Endodermal cell (in vitro differentiated cells): Measurements from ENCODE around the gene PYROXD2. TPM values are rescaled to one million over a fixed set of nuclear protein-coding genes. Genes with fewer than 3 reads are reported as not detected.

Experiments
- DNase-seq: peaks from one replicate; pipeline ENCODE4 v3.0.0-alpha.2; 2017
- H3K27ac ChIP-seq: 2 replicates; pipeline ENCODE4 v1.5.1; 2013; ENCODE audit warnings: mild to moderate bottlenecking, low read depth, low read length, moderate library complexity
- H3K27me3 ChIP-seq: 2 replicates; pipeline ENCODE4 v1.6.1; 2013; ENCODE audit warnings: mild to moderate bottlenecking, low read length, moderate library complexity; ENCODE audit not compliant: insufficient read depth, control insufficient read depth, poor library complexity, severe bottlenecking
- H3K36me3 ChIP-seq: 2 replicates; pipeline ENCODE4 v1.7.0; 2013; ENCODE audit warnings: mild to moderate bottlenecking, low read length, moderate library complexity; ENCODE audit not compliant: control insufficient read depth, insufficient read depth
- H3K4me1 ChIP-seq: one replicate; pipeline ENCODE4 v1.7.0; 2013; ENCODE audit warnings: low read length; ENCODE audit not compliant: control insufficient read depth, insufficient read depth
- H3K4me3 ChIP-seq: 2 replicates; pipeline ENCODE4 v1.5.1; 2013; ENCODE audit warnings: mild to moderate bottlenecking, low read length, moderate library complexity
- H3K9ac ChIP-seq: 2 replicates; pipeline ENCODE4 v1.6.1; 2013; ENCODE audit warnings: mild to moderate bottlenecking, low read length, moderate library complexity; ENCODE audit not compliant: poor library complexity, severe bottlenecking; ENCODE audit errors: extremely low read depth
- H3K9me3 ChIP-seq: 2 replicates; pipeline ENCODE4 v1.6.1; 2013; ENCODE audit warnings: mild to moderate bottlenecking, low read length, moderate library complexity; ENCODE audit not compliant: control insufficient read depth
- H3K27ac Mint-ChIP-seq: 2 replicates; pipeline ENCODE4 v1.8.0; 2020; ENCODE audit warnings: mixed read lengths
- H3K27me3 Mint-ChIP-seq: 2 replicates; pipeline ENCODE4 v1.8.0; 2021; ENCODE audit warnings: mild to moderate bottlenecking, mixed read lengths; ENCODE audit not compliant: insufficient read depth
- H3K36me3 Mint-ChIP-seq: 2 replicates; pipeline ENCODE4 v1.8.0; 2020; ENCODE audit warnings: low read depth, mixed read lengths
- H3K4me1 Mint-ChIP-seq: 2 replicates; pipeline ENCODE4 v1.8.0; 2020; ENCODE audit warnings: mixed read lengths
- H3K4me3 Mint-ChIP-seq: 2 replicates; pipeline ENCODE4 v1.8.0; 2020; ENCODE audit warnings: mild to moderate bottlenecking, moderate library complexity, mixed read lengths
- H3K9me3 Mint-ChIP-seq: 2 replicates; pipeline ENCODE4 v1.8.0; 2020; ENCODE audit warnings: mild to moderate bottlenecking, mixed read lengths
- WGBS, 2 experiments: methylation state at CpG; one replicate each; pipeline versions ENCODE4 v1.1.5 to v1.1.7; 2013; ENCODE audit warnings: missing lambda C conversion rate in 2 of 2, mixed read lengths in 1 of 2; ENCODE audit not compliant: insufficient coverage in 1 of 2, insufficient read length in 1 of 2; 5-methylcytosine and 5-hydroxymethylcytosine counted together
- microRNA-seq: library from miRNA; unstranded; fragments of <30 nt; microRNA quantifications from one replicate; pipeline ENCODE4 v1.2.0, GENCODE V29; 2020; ENCODE audit warnings: borderline microRNAs expressed
- total RNA-seq, 2 donors: library from RNA; stranded (reverse); fragmentation: NEBNext Ultra II Directional in 1 of 2; extraction: Animal tissue kit (Norgen Biotek cat#: 25700) in 1 of 2; gene quantifications; 2 replicates in 1 of 2; 3 replicates in 1 of 2; pipeline ENCODE4 v1.2.1, GENCODE V29; 2021
- TF ChIP-seq, protein P1 (sequence below): fragments of 200-600 bp; sonication (generic); conservative IDR thresholded peaks from 2 replicates; pipeline ENCODE4 v1.5.0; 2021; ENCODE audit warnings: antibody characterized with exemption, mild to moderate bottlenecking

PYROXD2 gene
- total RNA-seq, 2 donors from 2014 or later: 9.2 to 9.5 TPM

DNA sequence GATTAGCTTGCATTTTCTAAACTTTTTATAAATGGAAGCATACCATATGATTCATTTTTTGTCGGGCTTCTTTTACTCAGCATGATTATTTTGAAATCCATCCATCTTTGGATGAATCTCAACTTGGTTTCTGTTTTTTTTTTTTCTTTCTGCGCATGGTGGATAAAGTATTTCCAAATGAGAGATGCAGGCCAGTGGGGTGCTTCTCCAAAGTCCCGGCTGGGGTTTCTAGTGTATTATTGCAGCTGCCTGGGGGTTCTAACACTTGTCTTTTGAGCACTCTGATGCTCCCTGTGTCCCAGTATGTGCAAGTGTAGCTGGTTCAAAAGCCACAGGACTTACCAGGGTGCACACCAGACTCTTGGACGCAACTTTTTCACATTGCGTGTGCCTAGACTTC, 76.1 kb downstream of the PYROXD2 start:
- no peaks in the 10 kb centered on the region for H3K36me3 Mint-ChIP-seq
- Histone ChIP-seq H3K9ac (no peak overlapping the region), H3K27me3 (no peaks in the 10 kb centered on the region), H3K4me3 (no peak overlapping the region), H3K9me3 (no peaks in the 10 kb centered on the region), H3K36me3 (no peaks in the 10 kb centered on the region), H3K27ac (no peak overlapping the region), H3K4me1 (no peaks in the 10 kb centered on the region)
- H3K27ac Mint-ChIP-seq: no peak overlapping the region
- no peaks in the 10 kb centered on the region for H3K27me3 Mint-ChIP-seq
- H3K9me3 Mint-ChIP-seq: no peaks in the 10 kb centered on the region
- no peaks in the 10 kb centered on the region for H3K4me1 Mint-ChIP-seq
- no peak for DNase-seq
- no peak overlapping the region for H3K4me3 Mint-ChIP-seq
- WGBS, 2 experiments: 88 to 94% methylated on average over 5 of the region's 5 CpGs
- TF ChIP-seq, protein P1, sequence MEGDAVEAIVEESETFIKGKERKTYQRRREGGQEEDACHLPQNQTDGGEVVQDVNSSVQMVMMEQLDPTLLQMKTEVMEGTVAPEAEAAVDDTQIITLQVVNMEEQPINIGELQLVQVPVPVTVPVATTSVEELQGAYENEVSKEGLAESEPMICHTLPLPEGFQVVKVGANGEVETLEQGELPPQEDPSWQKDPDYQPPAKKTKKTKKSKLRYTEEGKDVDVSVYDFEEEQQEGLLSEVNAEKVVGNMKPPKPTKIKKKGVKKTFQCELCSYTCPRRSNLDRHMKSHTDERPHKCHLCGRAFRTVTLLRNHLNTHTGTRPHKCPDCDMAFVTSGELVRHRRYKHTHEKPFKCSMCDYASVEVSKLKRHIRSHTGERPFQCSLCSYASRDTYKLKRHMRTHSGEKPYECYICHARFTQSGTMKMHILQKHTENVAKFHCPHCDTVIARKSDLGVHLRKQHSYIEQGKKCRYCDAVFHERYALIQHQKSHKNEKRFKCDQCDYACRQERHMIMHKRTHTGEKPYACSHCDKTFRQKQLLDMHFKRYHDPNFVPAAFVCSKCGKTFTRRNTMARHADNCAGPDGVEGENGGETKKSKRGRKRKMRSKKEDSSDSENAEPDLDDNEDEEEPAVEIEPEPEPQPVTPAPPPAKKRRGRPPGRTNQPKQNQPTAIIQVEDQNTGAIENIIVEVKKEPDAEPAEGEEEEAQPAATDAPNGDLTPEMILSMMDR: no peak

DNA sequence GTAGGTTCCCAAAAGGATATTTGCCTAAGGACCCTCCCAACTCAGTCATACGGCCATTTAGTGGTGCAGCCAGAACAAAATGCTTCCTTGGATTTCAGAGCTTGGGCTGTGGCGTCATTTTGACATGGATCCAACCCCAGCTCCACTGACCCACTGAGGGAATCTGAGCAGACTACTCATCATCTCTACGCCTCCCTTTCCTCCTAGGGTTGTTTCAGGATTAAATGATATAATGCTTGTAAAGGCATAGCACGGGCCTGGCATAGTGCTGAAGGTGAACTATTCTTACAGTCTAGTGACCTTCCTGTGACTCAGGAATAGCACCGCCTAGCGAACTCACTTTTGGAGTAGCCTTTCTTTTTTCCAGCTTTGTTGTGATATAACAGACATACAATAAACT, 76.7 kb downstream of the PYROXD2 start:
- Histone ChIP-seq H3K4me3 (no peak overlapping the region), H3K27ac (no peak overlapping the region), H3K9ac (no peak overlapping the region), H3K9me3 (no peaks in the 10 kb centered on the region), H3K27me3 (no peaks in the 10 kb centered on the region), H3K4me1 (no peaks in the 10 kb centered on the region), H3K36me3 (no peaks in the 10 kb centered on the region)
- TF ChIP-seq, protein P1: no peak
- Mint-ChIP-seq H3K9me3 (no peaks in the 10 kb centered on the region), H3K27me3 (no peaks in the 10 kb centered on the region), H3K36me3 (no peaks in the 10 kb centered on the region), H3K27ac (no peak overlapping the region), H3K4me3 (no peak overlapping the region), H3K4me1 (no peaks in the 10 kb centered on the region)
- WGBS, 2 experiments: 92 to 94% methylated on average over 5 of the region's 6 CpGs
- DNase-seq: no peak

DNA sequence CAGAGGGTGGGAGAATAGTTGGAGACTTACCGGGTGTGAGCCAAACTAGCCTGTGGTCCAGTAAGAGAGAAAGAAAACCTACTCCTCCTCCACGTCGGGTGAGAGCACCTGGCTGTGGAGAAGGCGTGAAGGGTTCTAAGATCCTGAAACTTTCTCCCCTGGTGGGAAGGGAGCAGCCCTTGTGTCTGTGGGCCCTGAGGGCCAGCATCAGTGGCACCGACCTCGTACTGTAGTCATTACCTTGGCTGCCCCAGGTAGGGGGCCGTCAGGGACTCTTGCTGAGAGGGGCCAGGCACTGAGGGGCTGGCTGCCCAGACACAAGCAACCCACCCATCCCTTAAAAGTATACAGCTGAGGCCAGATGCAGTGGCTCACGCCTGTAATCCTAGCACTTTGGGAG, 77.5 kb downstream of the PYROXD2 start:
- Mint-ChIP-seq H3K27me3 (no peaks in the 10 kb centered on the region), H3K9me3 (no peaks in the 10 kb centered on the region), H3K4me3 (no peak overlapping the region), H3K27ac (no peak overlapping the region), H3K36me3 (no peaks in the 10 kb centered on the region), H3K4me1 (no peaks in the 10 kb centered on the region)
- Histone ChIP-seq H3K9me3 (no peaks in the 10 kb centered on the region), H3K27me3 (no peaks in the 10 kb centered on the region), H3K4me1 (no peaks in the 10 kb centered on the region), H3K4me3 (no peak overlapping the region), H3K9ac (no peak overlapping the region), H3K36me3 (no peaks in the 10 kb centered on the region), H3K27ac (no peak overlapping the region)
- TF ChIP-seq, protein P1: no peak
- 93 to 94% methylated on average over 2 to 8 of the region's 8 CpGs for WGBS, 2 experiments
- no peak for DNase-seq

Small RNA genes lying within 50 kb of the gene (microRNA-seq; reads per million reads assigned to microRNA genes)
- 6.7 reads per million, percentile 40 among the genes with 10 or more reads in this experiment for gene MIR1287
- not detected for gene MIR4685

Other genes starting within 250 kb of the PYROXD2 start
- under 1 TPM; 0.57 to 0.77 TPM for gene LOXL4, start 147.0 kb downstream of the PYROXD2 start, total RNA-seq
- 10 to 100 TPM; 39.6 to 43.3 TPM for gene HPS1, start 31.8 kb upstream of the PYROXD2 start, total RNA-seq